HepG2 (cell line): Measurements from ENCODE around the gene HACL1. TPM values are rescaled to one million over a fixed set of nuclear protein-coding genes. Genes with fewer than 3 reads are reported as not detected.

Source experiments
- CHCHD3 ChIP-seq: sonication (generic); formaldehyde crosslinking; IDR thresholded peaks from 2 replicates; pipeline ENCODE4 v1.8.0; 2022; ENCODE audit warnings: mild to moderate bottlenecking, missing genetic modification reagents, moderate library complexity
- FOSL2 ChIP-seq: sonication (generic); formaldehyde crosslinking; IDR thresholded peaks from 2 replicates; pipeline ENCODE4 v1.4.0; 2020; ENCODE audit warnings: missing genetic modification reagents
- FOXK1 ChIP-seq: sonication (generic); formaldehyde crosslinking; IDR thresholded peaks from 2 replicates; pipeline ENCODE4 v1.4.0; 2020; ENCODE audit warnings: low read depth, missing genetic modification reagents, borderline replicate concordance
- MAFF ChIP-seq: IDR thresholded peaks from 2 replicates; pipeline ENCODE4 v1.6.1; 2011; ENCODE audit warnings: low read depth, low read length, improper control_type of control experiment
- MAFK ChIP-seq, 2 experiments: IDR thresholded peaks in 1 of 2; conservative IDR thresholded peaks in 1 of 2; 2 replicates each; pipeline ENCODE4 v1.6.1; 2011; ENCODE audit warnings: improper control_type of control experiment in 2 of 2, low read length in 2 of 2
- MEF2D ChIP-seq: sonication (generic); formaldehyde crosslinking; IDR thresholded peaks from 2 replicates; pipeline ENCODE4 v1.5.1; 2020; ENCODE audit warnings: mild to moderate bottlenecking, missing genetic modification reagents
- NR2F1 ChIP-seq, 2 experiments: fragments of 450-650 bp in 1 of 2; formaldehyde crosslinking in 1 of 2; IDR thresholded peaks; 2 replicates each; pipeline versions ENCODE4 v1.5.0 to v1.6.1; 2016 to 2020; ENCODE audit warnings: mild to moderate bottlenecking in 1 of 2, missing compliant biosample characterization in 1 of 2, missing genetic modification reagents in 1 of 2, moderate library complexity in 1 of 2
- NR2F6 ChIP-seq, 2 experiments: IDR thresholded peaks; 2 replicates each; pipeline ENCODE4 v1.6.1; 2016; ENCODE audit warnings: antibody characterized with exemption in 1 of 2, mild to moderate bottlenecking in 1 of 2
- ONECUT2 ChIP-seq: sonication (generic); formaldehyde crosslinking; IDR thresholded peaks from 2 replicates; pipeline ENCODE4 v1.4.0; 2020; ENCODE audit warnings: missing genetic modification reagents
- PAX8 ChIP-seq: sonication (generic); formaldehyde crosslinking; IDR thresholded peaks from 2 replicates; pipeline ENCODE4 v1.8.0; 2022; ENCODE audit warnings: mild to moderate bottlenecking, missing genetic modification reagents, borderline replicate concordance
- PTBP1 ChIP-seq: fragments of 200-400 bp; formaldehyde crosslinking; IDR thresholded peaks from 2 replicates; pipeline ENCODE4 v1.6.1; 2018; ENCODE audit warnings: low read length, low read depth; ENCODE audit not compliant: poor library complexity, severe bottlenecking
- RAD21 ChIP-seq: fragments of 450-650 bp; formaldehyde crosslinking; IDR thresholded peaks from 2 replicates; pipeline ENCODE4 v1.5.0; 2020; ENCODE audit warnings: mild to moderate bottlenecking
- SIN3A ChIP-seq: IDR thresholded peaks from 2 replicates; pipeline ENCODE4 v1.6.1; 2011; ENCODE audit warnings: low read depth, mild to moderate bottlenecking, control low read depth, low read length, borderline replicate concordance
- SMC3 ChIP-seq: IDR thresholded peaks from 2 replicates; pipeline ENCODE4 v1.6.1; 2011; ENCODE audit warnings: low read length, improper control_type of control experiment
- SRSF1 ChIP-seq: fragments of 200-400 bp; formaldehyde crosslinking; optimal IDR thresholded peaks from 2 replicates; pipeline ENCODE3; 2017; ENCODE audit warnings: mild to moderate bottlenecking, low read depth, low read length, moderate library complexity
- ZKSCAN8 ChIP-seq: IDR thresholded peaks from 2 replicates; pipeline ENCODE4 v1.6.1; 2016; ENCODE audit warnings: borderline replicate concordance, missing genetic modification reagents, missing compliant biosample characterization
- ZNF235 ChIP-seq: sonication (generic); formaldehyde crosslinking; IDR thresholded peaks from 2 replicates; pipeline ENCODE4 v1.8.1; 2023; ENCODE audit warnings: mild to moderate bottlenecking, missing genetic modification reagents, borderline replicate concordance
- ZNF569 ChIP-seq: sonication (generic); formaldehyde crosslinking; IDR thresholded peaks from 2 replicates; pipeline ENCODE4 v1.5.0; 2020; ENCODE audit warnings: mild to moderate bottlenecking, missing genetic modification reagents, moderate library complexity, borderline replicate concordance
- ZNF652 ChIP-seq: IDR thresholded peaks from 2 replicates; pipeline ENCODE4 v1.6.1; 2016; ENCODE audit warnings: low read depth, borderline replicate concordance
- ZNF7 ChIP-seq: IDR thresholded peaks from 2 replicates; pipeline ENCODE4 v1.6.1; 2016; ENCODE audit warnings: missing biosample characterization, missing genetic modification reagents
- ZNF75D ChIP-seq: sonication (generic); formaldehyde crosslinking; IDR thresholded peaks from 2 replicates; pipeline ENCODE4 v1.8.1; 2023; ENCODE audit warnings: missing genetic modification reagents, mild to moderate bottlenecking, borderline replicate concordance
- polyA plus RNA-seq, 8 experiments: library from polyadenylated mRNA; depleted of rRNA in 3 of 8; stranded (reverse) in 7 of 8; unstranded in 1 of 8; fragments of >200 nt; fragmentation: Illumina TruSeq in 4 of 8; extraction: Trizol in 4 of 8; gene quantifications; 2 replicates each; pipeline versions ENCODE4 v1.2.1 to v1.2.3, GENCODE V29; 2011 to 2016; ENCODE audit warnings: low read depth in 4 of 8, missing spikeins in 1 of 8, mixed read lengths in 1 of 8; ENCODE audit not compliant: insufficient read depth in 1 of 8
- total RNA-seq, 5 experiments: library from RNA; depleted of rRNA; stranded (reverse); fragments of >200 nt; fragmentation: Illumina TruSeq; extraction: Trizol; gene quantifications; 2 replicates each; pipeline ENCODE4 v1.2.3, GENCODE V29; 2016; ENCODE audit warnings: low read depth in 1 of 5
- TF ChIP-seq, protein P1 (sequence below): sonication (generic); formaldehyde crosslinking; IDR thresholded peaks from 2 replicates; pipeline ENCODE4 v1.4.0; 2020; ENCODE audit warnings: missing genetic modification reagents
- TF ChIP-seq, protein P2 (sequence below): IDR thresholded peaks from 2 replicates; pipeline ENCODE4 v1.6.1; 2016; ENCODE audit warnings: missing compliant biosample characterization, missing genetic modification reagents, borderline replicate concordance
- TF ChIP-seq, protein P3 (sequence below): IDR thresholded peaks from 2 replicates; pipeline ENCODE4 v1.6.1; 2012; ENCODE audit warnings: low read depth, low read length, improper control_type of control experiment
- TF ChIP-seq, protein P4 (sequence below): sonication (generic); formaldehyde crosslinking; IDR thresholded peaks from 2 replicates; pipeline ENCODE4 v1.8.1; 2023; ENCODE audit warnings: mild to moderate bottlenecking, missing genetic modification reagents

Gene HACL1
- total and polyA plus RNA-seq, 2 of the 13 experiments (the other 11 are each of a cell fraction or from before 2014, with no cell fraction given), result 22.1 to 25.7 TPM

DNA sequence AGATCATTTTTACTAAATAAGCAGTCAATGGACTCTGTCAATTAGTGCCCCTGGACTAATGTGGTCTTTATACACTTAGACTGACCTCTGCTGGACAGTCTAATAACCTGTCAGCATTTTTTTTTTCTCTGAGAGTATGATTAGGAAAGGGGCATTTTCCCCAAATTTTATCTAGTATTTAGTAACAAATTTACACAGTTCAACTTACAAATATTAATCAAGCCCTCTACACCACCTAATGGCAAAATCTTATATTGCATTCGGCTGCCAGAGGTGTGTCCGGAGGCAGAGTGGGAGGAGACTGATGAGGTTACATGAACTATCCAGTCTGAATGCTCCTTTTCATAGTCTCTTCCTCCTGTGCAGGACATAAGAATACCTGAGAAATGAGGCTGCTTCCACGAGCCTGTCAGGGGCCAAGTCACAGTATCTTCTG is 43.8 kb downstream of the HACL1 start (continued):
- TF ChIP-seq ZNF235, result no peak
- peak; percentile 61 for TF ChIP-seq MAFF
- TF ChIP-seq, protein P1, sequence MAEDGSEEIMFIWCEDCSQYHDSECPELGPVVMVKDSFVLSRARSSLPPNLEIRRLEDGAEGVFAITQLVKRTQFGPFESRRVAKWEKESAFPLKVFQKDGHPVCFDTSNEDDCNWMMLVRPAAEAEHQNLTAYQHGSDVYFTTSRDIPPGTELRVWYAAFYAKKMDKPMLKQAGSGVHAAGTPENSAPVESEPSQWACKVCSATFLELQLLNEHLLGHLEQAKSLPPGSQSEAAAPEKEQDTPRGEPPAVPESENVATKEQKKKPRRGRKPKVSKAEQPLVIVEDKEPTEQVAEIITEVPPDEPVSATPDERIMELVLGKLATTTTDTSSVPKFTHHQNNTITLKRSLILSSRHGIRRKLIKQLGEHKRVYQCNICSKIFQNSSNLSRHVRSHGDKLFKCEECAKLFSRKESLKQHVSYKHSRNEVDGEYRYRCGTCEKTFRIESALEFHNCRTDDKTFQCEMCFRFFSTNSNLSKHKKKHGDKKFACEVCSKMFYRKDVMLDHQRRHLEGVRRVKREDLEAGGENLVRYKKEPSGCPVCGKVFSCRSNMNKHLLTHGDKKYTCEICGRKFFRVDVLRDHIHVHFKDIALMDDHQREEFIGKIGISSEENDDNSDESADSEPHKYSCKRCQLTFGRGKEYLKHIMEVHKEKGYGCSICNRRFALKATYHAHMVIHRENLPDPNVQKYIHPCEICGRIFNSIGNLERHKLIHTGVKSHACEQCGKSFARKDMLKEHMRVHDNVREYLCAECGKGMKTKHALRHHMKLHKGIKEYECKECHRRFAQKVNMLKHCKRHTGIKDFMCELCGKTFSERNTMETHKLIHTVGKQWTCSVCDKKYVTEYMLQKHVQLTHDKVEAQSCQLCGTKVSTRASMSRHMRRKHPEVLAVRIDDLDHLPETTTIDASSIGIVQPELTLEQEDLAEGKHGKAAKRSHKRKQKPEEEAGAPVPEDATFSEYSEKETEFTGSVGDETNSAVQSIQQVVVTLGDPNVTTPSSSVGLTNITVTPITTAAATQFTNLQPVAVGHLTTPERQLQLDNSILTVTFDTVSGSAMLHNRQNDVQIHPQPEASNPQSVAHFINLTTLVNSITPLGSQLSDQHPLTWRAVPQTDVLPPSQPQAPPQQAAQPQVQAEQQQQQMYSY, result no peak
- TF ChIP-seq, protein P2, sequence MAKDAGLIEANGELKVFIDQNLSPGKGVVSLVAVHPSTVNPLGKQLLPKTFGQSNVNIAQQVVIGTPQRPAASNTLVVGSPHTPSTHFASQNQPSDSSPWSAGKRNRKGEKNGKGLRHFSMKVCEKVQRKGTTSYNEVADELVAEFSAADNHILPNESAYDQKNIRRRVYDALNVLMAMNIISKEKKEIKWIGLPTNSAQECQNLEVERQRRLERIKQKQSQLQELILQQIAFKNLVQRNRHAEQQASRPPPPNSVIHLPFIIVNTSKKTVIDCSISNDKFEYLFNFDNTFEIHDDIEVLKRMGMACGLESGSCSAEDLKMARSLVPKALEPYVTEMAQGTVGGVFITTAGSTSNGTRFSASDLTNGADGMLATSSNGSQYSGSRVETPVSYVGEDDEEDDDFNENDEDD (CRISPR knock-in tag), result no peak
- no peak for TF ChIP-seq ZNF652 (CRISPR knock-in tag)
- TF ChIP-seq FOSL2 (CRISPR knock-in tag), result no peak
- no peak for TF ChIP-seq SRSF1
- no peak for TF ChIP-seq PAX8 (CRISPR knock-in tag)
- no peak for TF ChIP-seq NR2F6 (IDR thresholded peaks at IDR 0.05)
- no peak for TF ChIP-seq NR2F6 (CRISPR knock-in tag; IDR thresholded peaks at IDR 0.05)
- TF ChIP-seq MEF2D (CRISPR knock-in tag), result no peak
- TF ChIP-seq, protein P3, sequence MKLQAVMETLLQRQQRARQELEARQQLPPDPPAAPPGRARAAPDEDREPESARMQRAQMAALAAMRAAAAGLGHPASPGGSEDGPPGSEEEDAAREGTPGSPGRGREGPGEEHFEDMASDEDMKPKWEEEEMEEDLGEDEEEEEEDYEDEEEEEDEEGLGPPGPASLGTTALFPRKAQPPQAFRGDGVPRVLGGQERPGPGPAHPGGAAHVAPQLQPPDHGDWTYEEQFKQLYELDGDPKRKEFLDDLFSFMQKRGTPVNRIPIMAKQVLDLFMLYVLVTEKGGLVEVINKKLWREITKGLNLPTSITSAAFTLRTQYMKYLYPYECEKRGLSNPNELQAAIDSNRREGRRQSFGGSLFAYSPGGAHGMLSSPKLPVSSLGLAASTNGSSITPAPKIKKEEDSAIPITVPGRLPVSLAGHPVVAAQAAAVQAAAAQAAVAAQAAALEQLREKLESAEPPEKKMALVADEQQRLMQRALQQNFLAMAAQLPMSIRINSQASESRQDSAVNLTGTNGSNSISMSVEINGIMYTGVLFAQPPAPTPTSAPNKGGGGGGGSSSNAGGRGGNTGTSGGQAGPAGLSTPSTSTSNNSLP, result peak; percentile 51; the same call in 1 of the 2 replicates
- TF ChIP-seq ZNF569 (CRISPR knock-in tag), result no peak
- TF ChIP-seq, protein P4, sequence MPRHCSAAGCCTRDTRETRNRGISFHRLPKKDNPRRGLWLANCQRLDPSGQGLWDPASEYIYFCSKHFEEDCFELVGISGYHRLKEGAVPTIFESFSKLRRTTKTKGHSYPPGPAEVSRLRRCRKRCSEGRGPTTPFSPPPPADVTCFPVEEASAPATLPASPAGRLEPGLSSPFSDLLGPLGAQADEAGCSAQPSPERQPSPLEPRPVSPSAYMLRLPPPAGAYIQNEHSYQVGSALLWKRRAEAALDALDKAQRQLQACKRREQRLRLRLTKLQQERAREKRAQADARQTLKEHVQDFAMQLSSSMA (CRISPR knock-in tag), result no peak
- TF ChIP-seq ZNF7, result no peak
- TF ChIP-seq PTBP1, result no peak
- TF ChIP-seq ZKSCAN8 (CRISPR knock-in tag), result no peak
- peak; percentile 33 for TF ChIP-seq SMC3
- TF ChIP-seq ONECUT2 (CRISPR knock-in tag), result no peak
- no peak for TF ChIP-seq FOXK1 (CRISPR knock-in tag)
- no peak for TF ChIP-seq ZNF75D
- no peak for TF ChIP-seq CHCHD3
- TF ChIP-seq MAFK (conservative IDR thresholded peaks at IDR 0.05 in 1 of 2, IDR thresholded peaks at IDR 0.05 in 1 of 2; ENCODE audit: low read length in 2 of 2), result peak; percentile 26 to 68; a peak in 3 of 4 replicates
- TF ChIP-seq SIN3A, result no peak
- peak; percentile 37 for TF ChIP-seq RAD21 (CRISPR knock-in tag)
- TF ChIP-seq NR2F1 (CRISPR knock-in tag; IDR thresholded peaks at IDR 0.05), result no peak
